ENCODE results near the gene KIAA0319L.

DNA sequence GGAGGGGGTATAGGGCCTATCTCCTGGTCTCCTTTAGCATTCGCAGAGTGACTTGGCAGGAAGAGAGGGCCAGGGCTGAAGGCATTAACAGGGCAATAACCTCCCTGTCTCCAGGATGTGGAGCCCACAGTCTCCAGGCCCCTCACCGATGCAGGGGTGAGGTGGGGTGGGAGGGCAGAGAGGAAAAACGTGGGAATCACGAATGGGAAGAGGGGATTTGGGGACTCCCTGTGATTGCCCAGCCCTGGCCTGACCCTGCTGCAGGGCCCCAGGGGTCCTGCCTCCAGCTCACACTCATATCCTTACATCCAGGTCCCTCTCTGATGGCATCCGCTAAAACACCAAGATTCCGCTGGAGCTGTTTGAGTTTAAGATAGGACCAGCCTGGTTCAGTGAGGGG is 30.5 kb upstream of the KIAA0319L start:
- TF ChIP-seq EP300 (IDR thresholded peaks at IDR 0.05) = no peak
- TF ChIP-seq, protein P1, sequence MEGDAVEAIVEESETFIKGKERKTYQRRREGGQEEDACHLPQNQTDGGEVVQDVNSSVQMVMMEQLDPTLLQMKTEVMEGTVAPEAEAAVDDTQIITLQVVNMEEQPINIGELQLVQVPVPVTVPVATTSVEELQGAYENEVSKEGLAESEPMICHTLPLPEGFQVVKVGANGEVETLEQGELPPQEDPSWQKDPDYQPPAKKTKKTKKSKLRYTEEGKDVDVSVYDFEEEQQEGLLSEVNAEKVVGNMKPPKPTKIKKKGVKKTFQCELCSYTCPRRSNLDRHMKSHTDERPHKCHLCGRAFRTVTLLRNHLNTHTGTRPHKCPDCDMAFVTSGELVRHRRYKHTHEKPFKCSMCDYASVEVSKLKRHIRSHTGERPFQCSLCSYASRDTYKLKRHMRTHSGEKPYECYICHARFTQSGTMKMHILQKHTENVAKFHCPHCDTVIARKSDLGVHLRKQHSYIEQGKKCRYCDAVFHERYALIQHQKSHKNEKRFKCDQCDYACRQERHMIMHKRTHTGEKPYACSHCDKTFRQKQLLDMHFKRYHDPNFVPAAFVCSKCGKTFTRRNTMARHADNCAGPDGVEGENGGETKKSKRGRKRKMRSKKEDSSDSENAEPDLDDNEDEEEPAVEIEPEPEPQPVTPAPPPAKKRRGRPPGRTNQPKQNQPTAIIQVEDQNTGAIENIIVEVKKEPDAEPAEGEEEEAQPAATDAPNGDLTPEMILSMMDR (IDR thresholded peaks at IDR 0.05) = no peak
